Measurements from ENCODE around the gene KIF16B.

DNA sequence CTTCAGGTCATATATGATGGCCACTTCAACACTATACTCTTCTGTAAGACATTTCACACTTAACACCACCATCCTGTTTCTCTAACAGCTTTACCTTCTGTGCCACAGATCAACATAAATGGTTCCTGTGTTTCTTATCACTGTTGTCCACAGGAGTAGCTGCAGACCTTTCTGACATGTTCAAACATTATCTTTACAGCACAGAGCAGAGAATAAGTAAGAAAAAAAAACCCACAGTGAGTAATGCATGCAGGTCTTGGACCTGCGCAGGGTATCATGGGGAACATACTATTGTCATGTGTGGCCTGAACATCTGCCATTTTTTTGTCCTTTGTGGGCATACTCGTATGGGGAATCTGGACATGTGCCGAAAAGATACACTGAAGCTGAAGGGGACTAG, 161.9 kb downstream of the KIF16B start:
- TF ChIP-seq POLR2A (IDR thresholded peaks at IDR 0.05): no peak
- TF ChIP-seq, protein P1, sequence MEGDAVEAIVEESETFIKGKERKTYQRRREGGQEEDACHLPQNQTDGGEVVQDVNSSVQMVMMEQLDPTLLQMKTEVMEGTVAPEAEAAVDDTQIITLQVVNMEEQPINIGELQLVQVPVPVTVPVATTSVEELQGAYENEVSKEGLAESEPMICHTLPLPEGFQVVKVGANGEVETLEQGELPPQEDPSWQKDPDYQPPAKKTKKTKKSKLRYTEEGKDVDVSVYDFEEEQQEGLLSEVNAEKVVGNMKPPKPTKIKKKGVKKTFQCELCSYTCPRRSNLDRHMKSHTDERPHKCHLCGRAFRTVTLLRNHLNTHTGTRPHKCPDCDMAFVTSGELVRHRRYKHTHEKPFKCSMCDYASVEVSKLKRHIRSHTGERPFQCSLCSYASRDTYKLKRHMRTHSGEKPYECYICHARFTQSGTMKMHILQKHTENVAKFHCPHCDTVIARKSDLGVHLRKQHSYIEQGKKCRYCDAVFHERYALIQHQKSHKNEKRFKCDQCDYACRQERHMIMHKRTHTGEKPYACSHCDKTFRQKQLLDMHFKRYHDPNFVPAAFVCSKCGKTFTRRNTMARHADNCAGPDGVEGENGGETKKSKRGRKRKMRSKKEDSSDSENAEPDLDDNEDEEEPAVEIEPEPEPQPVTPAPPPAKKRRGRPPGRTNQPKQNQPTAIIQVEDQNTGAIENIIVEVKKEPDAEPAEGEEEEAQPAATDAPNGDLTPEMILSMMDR (IDR thresholded peaks at IDR 0.05): no peak

All from lower leg skin (tissue), 3 donors.